ENCODE results near the gene HCFC1.
A peak's percentile ranks its signal among the peaks of the same experiment; 100 is the strongest.

Gene HCFC1

GRCh38 chrX:153932220-153932915 lies 39.2 kb downstream of the HCFC1 start:
- Histone ChIP-seq H3K27me3 (ENCODE audit: low read depth, low read length) (no peaks in the 10 kb centered on the region), H3K9me3 (ENCODE audit: control insufficient read depth in 1 of 2, low read length in 2 of 2) (no peaks in the 10 kb centered on the region), H3K4me3 (ENCODE audit: low read depth in 1 of 2, low read length in 2 of 2) (no peak overlapping the region), H3K4me1 (ENCODE audit: control insufficient read depth in 1 of 2, insufficient read depth in 2 of 2, low read length in 2 of 2) (peaks cover 0 to 17% of the 10 kb centered on the region in 2 donors), H3K36me3 (ENCODE audit: control insufficient read depth in 1 of 2, insufficient read depth in 2 of 2, low read length in 2 of 2) (peaks cover 0 to 10% of the 10 kb centered on the region in 2 donors), H3K27ac (ENCODE audit: low read length) (no peak overlapping the region)

DNA sequence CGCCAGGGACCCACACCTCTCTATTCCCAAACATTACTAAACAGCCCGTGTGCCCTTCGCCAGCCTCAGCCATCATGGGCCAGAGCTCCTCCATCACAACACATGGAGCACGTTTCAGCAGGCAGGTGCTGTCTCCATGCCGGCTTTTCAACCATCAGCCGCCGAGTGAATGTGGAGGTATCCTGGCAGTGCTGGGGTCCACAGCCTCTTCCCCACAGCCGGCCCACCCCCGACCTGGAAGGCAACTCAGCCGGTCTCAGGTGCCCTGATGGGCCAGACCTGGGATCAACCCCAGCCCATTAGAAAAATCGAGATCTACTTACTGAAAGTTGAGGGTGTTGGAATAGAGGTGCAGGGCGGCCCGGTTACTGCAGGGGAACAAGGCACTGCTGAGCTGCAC lies 39.9 kb downstream of the HCFC1 start:
- H3K27ac ChIP-seq (ENCODE audit: low read length), result no peak overlapping the region
- no peak overlapping the region for H3K4me3 ChIP-seq (ENCODE audit: low read depth in 1 of 2, low read length in 2 of 2)

GRCh38 chrX:153931151-153931550 lies 40.5 kb downstream of the HCFC1 start:
- Histone ChIP-seq H3K27ac (ENCODE audit: low read length) (no peak overlapping the region), H3K4me1 (ENCODE audit: control insufficient read depth in 1 of 2, insufficient read depth in 2 of 2, low read length in 2 of 2) (peaks cover 0 to 26% of the 10 kb centered on the region in 2 donors), H3K9me3 (ENCODE audit: control insufficient read depth in 1 of 2, low read length in 2 of 2) (no peaks in the 10 kb centered on the region), H3K4me3 (ENCODE audit: low read depth in 1 of 2, low read length in 2 of 2) (no peak overlapping the region), H3K27me3 (ENCODE audit: low read depth, low read length) (no peaks in the 10 kb centered on the region), H3K36me3 (ENCODE audit: control insufficient read depth in 1 of 2, insufficient read depth in 2 of 2, low read length in 2 of 2) (peaks cover 0 to 10% of the 10 kb centered on the region in 2 donors)

More for the DNA sequence above, 39.9 kb downstream of the HCFC1 start:
- Histone ChIP-seq H3K27me3 (ENCODE audit: low read depth, low read length) (no peaks in the 10 kb centered on the region), H3K9me3 (ENCODE audit: control insufficient read depth in 1 of 2, low read length in 2 of 2) (no peaks in the 10 kb centered on the region), H3K4me1 (ENCODE audit: control insufficient read depth in 1 of 2, insufficient read depth in 2 of 2, low read length in 2 of 2) (peaks cover 0 to 22% of the 10 kb centered on the region in 2 donors), H3K36me3 (ENCODE audit: control insufficient read depth in 1 of 2, insufficient read depth in 2 of 2, low read length in 2 of 2) (peaks cover 0 to 10% of the 10 kb centered on the region in 2 donors)

- Histone ChIP-seq H3K4me3 (ENCODE audit: low read depth in 1 of 2, low read length in 2 of 2) (no peak overlapping the region), H3K27me3 (ENCODE audit: low read depth, low read length) (no peaks in the 10 kb centered on the region), H3K9me3 (ENCODE audit: control insufficient read depth in 1 of 2, low read length in 2 of 2) (no peaks in the 10 kb centered on the region), H3K36me3 (ENCODE audit: control insufficient read depth in 1 of 2, insufficient read depth in 2 of 2, low read length in 2 of 2) (peaks cover 0 to 10% of the 10 kb centered on the region in 2 donors), H3K4me1 (ENCODE audit: control insufficient read depth in 1 of 2, insufficient read depth in 2 of 2, low read length in 2 of 2) (peaks cover 0 to 23% of the 10 kb centered on the region in 2 donors), H3K27ac (ENCODE audit: low read length) (no peak overlapping the region)
Observed at GRCh38 chrX:153930011-153930910, 41.4 kb downstream of the HCFC1 start.

GRCh38 chrX:153929576-153929975 lies 42.0 kb downstream of the HCFC1 start:
- H3K27ac ChIP-seq (ENCODE audit: low read length), result no peak overlapping the region
- H3K4me1 ChIP-seq (ENCODE audit: control insufficient read depth in 1 of 2, insufficient read depth in 2 of 2, low read length in 2 of 2), result peaks cover 0 to 23% of the 10 kb centered on the region in 2 donors
- H3K9me3 ChIP-seq (ENCODE audit: control insufficient read depth in 1 of 2, low read length in 2 of 2), result no peaks in the 10 kb centered on the region
- no peak overlapping the region for H3K4me3 ChIP-seq (ENCODE audit: low read depth in 1 of 2, low read length in 2 of 2)
- peaks cover 0 to 10% of the 10 kb centered on the region in 2 donors for H3K36me3 ChIP-seq (ENCODE audit: control insufficient read depth in 1 of 2, insufficient read depth in 2 of 2, low read length in 2 of 2)
- H3K27me3 ChIP-seq (ENCODE audit: low read depth, low read length), result no peaks in the 10 kb centered on the region

GRCh38 chrX:153928846-153929245 lies 42.8 kb downstream of the HCFC1 start:
- Histone ChIP-seq H3K27me3 (ENCODE audit: low read depth, low read length) (no peaks in the 10 kb centered on the region), H3K4me3 (ENCODE audit: low read depth in 1 of 2, low read length in 2 of 2) (no peak overlapping the region), H3K4me1 (ENCODE audit: control insufficient read depth in 1 of 2, insufficient read depth in 2 of 2, low read length in 2 of 2) (peaks cover 0 to 17% of the 10 kb centered on the region in 2 donors), H3K36me3 (ENCODE audit: control insufficient read depth in 1 of 2, insufficient read depth in 2 of 2, low read length in 2 of 2) (peaks cover 0 to 10% of the 10 kb centered on the region in 2 donors), H3K27ac (ENCODE audit: low read length) (no peak overlapping the region), H3K9me3 (ENCODE audit: control insufficient read depth in 1 of 2, low read length in 2 of 2) (no peaks in the 10 kb centered on the region)

GRCh38 chrX:153927922-153928760 lies 43.5 kb downstream of the HCFC1 start:
- no peaks in the 10 kb centered on the region for H3K27me3 ChIP-seq (ENCODE audit: low read depth, low read length)
- H3K36me3 ChIP-seq (ENCODE audit: control insufficient read depth in 1 of 2, insufficient read depth in 2 of 2, low read length in 2 of 2), result peaks cover 0 to 10% of the 10 kb centered on the region in 2 donors
- H3K27ac ChIP-seq (ENCODE audit: low read length), result peak overlapping the region; percentile 89
- no peaks in the 10 kb centered on the region for H3K9me3 ChIP-seq (ENCODE audit: control insufficient read depth in 1 of 2, low read length in 2 of 2)
- H3K4me3 ChIP-seq (ENCODE audit: low read depth in 1 of 2, low read length in 2 of 2), result peak overlapping the region; percentile 59 to 75
- peaks cover 0 to 19% of the 10 kb centered on the region in 2 donors for H3K4me1 ChIP-seq (ENCODE audit: control insufficient read depth in 1 of 2, insufficient read depth in 2 of 2, low read length in 2 of 2)

DNA sequence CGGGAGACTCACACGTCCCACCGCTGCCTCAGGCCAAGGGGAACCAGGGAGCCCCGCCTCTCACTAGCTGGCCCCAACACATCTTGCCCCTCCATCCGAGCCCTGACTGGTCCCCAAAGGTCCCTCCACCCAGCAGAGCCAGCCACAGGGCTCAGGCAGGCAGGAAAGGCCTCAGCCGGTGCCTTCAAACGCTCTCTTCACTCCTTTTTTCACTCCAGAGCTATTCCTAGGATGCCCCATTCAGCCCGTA lies 44.0 kb downstream of the HCFC1 start:
- peak overlapping the region; percentile 89 for H3K27ac ChIP-seq (ENCODE audit: low read length)
- H3K9me3 ChIP-seq (ENCODE audit: control insufficient read depth in 1 of 2, low read length in 2 of 2), result no peaks in the 10 kb centered on the region
- H3K36me3 ChIP-seq (ENCODE audit: control insufficient read depth in 1 of 2, insufficient read depth in 2 of 2, low read length in 2 of 2), result peaks cover 0 to 10% of the 10 kb centered on the region in 2 donors
- no peaks in the 10 kb centered on the region for H3K27me3 ChIP-seq (ENCODE audit: low read depth, low read length)
- H3K4me1 ChIP-seq (ENCODE audit: control insufficient read depth in 1 of 2, insufficient read depth in 2 of 2, low read length in 2 of 2), result peaks cover 0 to 24% of the 10 kb centered on the region in 2 donors
- peak overlapping the region; percentile 59 to 75 for H3K4me3 ChIP-seq (ENCODE audit: low read depth in 1 of 2, low read length in 2 of 2)

- peaks cover 0 to 10% of the 10 kb centered on the region in 2 donors for H3K36me3 ChIP-seq (ENCODE audit: control insufficient read depth in 1 of 2, insufficient read depth in 2 of 2, low read length in 2 of 2)
- no peaks in the 10 kb centered on the region for H3K9me3 ChIP-seq (ENCODE audit: control insufficient read depth in 1 of 2, low read length in 2 of 2)
- no peaks in the 10 kb centered on the region for H3K27me3 ChIP-seq (ENCODE audit: low read depth, low read length)
- H3K27ac ChIP-seq (ENCODE audit: low read length), result peak overlapping the region; percentile 89
- H3K4me3 ChIP-seq (ENCODE audit: low read depth in 1 of 2, low read length in 2 of 2), result peak overlapping the region; percentile 59 to 75
- H3K4me1 ChIP-seq (ENCODE audit: control insufficient read depth in 1 of 2, insufficient read depth in 2 of 2, low read length in 2 of 2), result peaks cover 0 to 27% of the 10 kb centered on the region in 2 donors
Observed at GRCh38 chrX:153926858-153927671, 44.6 kb downstream of the HCFC1 start.

DNA sequence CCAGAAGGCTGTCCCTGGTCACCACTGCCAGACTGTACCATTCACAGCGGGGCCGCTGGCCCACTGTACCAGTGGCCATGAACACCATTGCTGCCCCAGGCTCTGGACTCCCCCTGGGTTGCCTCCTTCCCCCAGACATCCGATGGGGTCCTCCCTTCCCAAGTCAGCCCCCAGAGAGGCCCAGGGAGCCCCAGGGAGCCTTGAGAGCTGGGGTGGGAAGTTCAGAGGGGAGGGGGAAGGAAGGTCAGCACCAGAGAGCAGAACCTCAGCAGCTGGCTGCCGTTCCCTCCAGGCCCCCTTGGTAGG lies 45.1 kb downstream of the HCFC1 start:
- Histone ChIP-seq H3K4me3 (ENCODE audit: low read depth in 1 of 2, low read length in 2 of 2) (peak overlapping the region; percentile 59 to 75), H3K27ac (ENCODE audit: low read length) (peak overlapping the region; percentile 89), H3K27me3 (ENCODE audit: low read depth, low read length) (no peaks in the 10 kb centered on the region), H3K36me3 (ENCODE audit: control insufficient read depth in 1 of 2, insufficient read depth in 2 of 2, low read length in 2 of 2) (peaks cover 0 to 7% of the 10 kb centered on the region in 2 donors), H3K9me3 (ENCODE audit: control insufficient read depth in 1 of 2, low read length in 2 of 2) (no peaks in the 10 kb centered on the region), H3K4me1 (ENCODE audit: control insufficient read depth in 1 of 2, insufficient read depth in 2 of 2, low read length in 2 of 2) (peaks cover 0 to 33% of the 10 kb centered on the region in 2 donors)

Measured in muscle layer of duodenum (tissue), 2 donors.